Fibroblast of skin of scalp (primary cell): ENCODE data around the gene ZNF486.
"Not testable (repeated sequence)": the region's sequence is repeated elsewhere in the genome, so short reads cannot be mapped to it uniquely, and the experiment has no call there.

ENCODE experiments used
- DNase-seq: peaks from one replicate; pipeline ENCODE4 v3.0.0-alpha.2; 2013

ZNF486 gene

GRCh38 chr19:20235156-20235555 lies 68.1 kb downstream of the ZNF486 start:
- DNase-seq, result no peak

- peak; percentile 91 for DNase-seq
Observed at GRCh38 chr19:20237773-20238623, 71.0 kb downstream of the ZNF486 start.

- no peak for DNase-seq
Observed at GRCh38 chr19:20243629-20244028, 76.6 kb downstream of the ZNF486 start.

GRCh38 chr19:20244356-20244755 lies 77.3 kb downstream of the ZNF486 start:
- no peak for DNase-seq

- no peak for DNase-seq
Observed at GRCh38 chr19:20245309-20245708, 78.3 kb downstream of the ZNF486 start.

GRCh38 chr19:20247016-20247683 lies 80.1 kb downstream of the ZNF486 start:
- DNase-seq, result peak; percentile 8

- DNase-seq, result not testable (repeated sequence)
Observed at GRCh38 chr19:20248258-20248657, 81.2 kb downstream of the ZNF486 start.
